ENCODE measurements around the gene SFTA2.
"Not testable (repeated sequence)": the region's sequence is repeated elsewhere in the genome, so short reads cannot be mapped to it uniquely, and the experiment has no call there.

The SFTA2 gene

GRCh38 chr6:30970946-30971345, 39.0 kb upstream of the SFTA2 start:
- Mint-ChIP-seq H3K4me1 (no peaks in the 10 kb centered on the region), H3K27ac (no peak overlapping the region), H3K4me3 (no peak overlapping the region), H3K27me3 (ENCODE audit: low read depth, poor library complexity) (peaks cover 17% of the 10 kb centered on the region), H3K9me3 (no peaks in the 10 kb centered on the region), H3K36me3 (ENCODE audit: low read depth) (no peaks in the 10 kb centered on the region)
- DNase-seq, result no peak
- TF ChIP-seq CTCF (IDR thresholded peaks at IDR 0.05), result no peak

GRCh38 chr6:30969171-30969570, 37.2 kb upstream of the SFTA2 start:
- not testable (repeated sequence) for H3K36me3 Mint-ChIP-seq (ENCODE audit: low read depth); H3K4me3 Mint-ChIP-seq; H3K4me1 Mint-ChIP-seq; H3K27ac Mint-ChIP-seq; DNase-seq; H3K9me3 Mint-ChIP-seq
- H3K27me3 Mint-ChIP-seq (ENCODE audit: low read depth, poor library complexity), result peaks cover 31% of the 10 kb centered on the region

GRCh38 chr6:30966154-30966553, 34.2 kb upstream of the SFTA2 start:
- peaks cover 14% of the 10 kb centered on the region for H3K4me1 Mint-ChIP-seq
- no peaks in the 10 kb centered on the region for H3K36me3 Mint-ChIP-seq (ENCODE audit: low read depth)
- peaks cover 4% of the 10 kb centered on the region for H3K9me3 Mint-ChIP-seq
- no peak for DNase-seq
- H3K27me3 Mint-ChIP-seq (ENCODE audit: low read depth, poor library complexity), result peaks cover 40% of the 10 kb centered on the region
- H3K27ac Mint-ChIP-seq, result no peak overlapping the region
- H3K4me3 Mint-ChIP-seq, result no peak overlapping the region
- no peak for TF ChIP-seq CTCF (IDR thresholded peaks at IDR 0.05)

GRCh38 chr6:30965140-30965601, 33.2 kb upstream of the SFTA2 start:
- Mint-ChIP-seq H3K4me3 (no peak overlapping the region), H3K36me3 (ENCODE audit: low read depth) (no peaks in the 10 kb centered on the region), H3K27me3 (ENCODE audit: low read depth, poor library complexity) (peaks cover 43% of the 10 kb centered on the region), H3K9me3 (peaks cover 4% of the 10 kb centered on the region), H3K27ac (no peak overlapping the region), H3K4me1 (peaks cover 17% of the 10 kb centered on the region)
- no peak for TF ChIP-seq CTCF (IDR thresholded peaks at IDR 0.05)
- no peak for DNase-seq

- H3K9me3 Mint-ChIP-seq, result peaks cover 4% of the 10 kb centered on the region
- TF ChIP-seq CTCF (IDR thresholded peaks at IDR 0.05), result no peak
- no peak overlapping the region for H3K4me3 Mint-ChIP-seq
- H3K4me1 Mint-ChIP-seq, result peaks cover 17% of the 10 kb centered on the region
- DNase-seq, result no peak
- no peak overlapping the region for H3K27ac Mint-ChIP-seq
- H3K36me3 Mint-ChIP-seq (ENCODE audit: low read depth), result no peaks in the 10 kb centered on the region
- H3K27me3 Mint-ChIP-seq (ENCODE audit: low read depth, poor library complexity), result peaks cover 52% of the 10 kb centered on the region
Observed at GRCh38 chr6:30964075-30964474, 32.1 kb upstream of the SFTA2 start.

- no peak for TF ChIP-seq CTCF (IDR thresholded peaks at IDR 0.05)
- no peaks in the 10 kb centered on the region for H3K36me3 Mint-ChIP-seq (ENCODE audit: low read depth)
- peaks cover 4% of the 10 kb centered on the region for H3K9me3 Mint-ChIP-seq
- DNase-seq, result no peak
- peaks cover 55% of the 10 kb centered on the region for H3K27me3 Mint-ChIP-seq (ENCODE audit: low read depth, poor library complexity)
- H3K4me3 Mint-ChIP-seq, result no peak overlapping the region
- H3K4me1 Mint-ChIP-seq, result peaks cover 17% of the 10 kb centered on the region
- no peak overlapping the region for H3K27ac Mint-ChIP-seq
Observed at GRCh38 chr6:30963641-30964040, 31.7 kb upstream of the SFTA2 start.

All from nephron progenitor cell (in vitro differentiated cells).